HepG2 (cell line): ENCODE measurements around the gene ZNF331. TPM values are rescaled to one million over a fixed set of nuclear protein-coding genes. Genes with fewer than 3 reads are reported as not detected.
A peak's percentile ranks its signal among the peaks of the same experiment; 100 is the strongest.

ENCODE experiments used
- ATAC-seq: fragments of 200-7000 bp; cut with Tn5 transposase; 3 replicates; pipeline ENCODE4 v1.9.1; 2020; ENCODE audit warnings: mild to moderate bottlenecking, moderate library complexity
- BruUV-seq: library from RNA; stranded (reverse); fragments of 400-500 nt; replicated peaks from 2 replicates; lab custom pipeline; 2021; lab: Mats Ljungman, UMichigan
- CTCF ChIA-PET: fragments of 300-600 bp; formaldehyde crosslinking; extraction: SDS; loops from one replicate; lab custom pipeline; 2021; ENCODE audit warnings: low total read pairs, inconsistent platforms, low intra/inter-chr PET ratio; lab: Yijun Ruan, JAX
- POLR2A ChIA-PET: fragments of 350-600 bp; sonication (Branson Sonifier 250); formaldehyde crosslinking; loops from one replicate; lab custom pipeline; 2020; ENCODE audit warnings: antibody characterized with exemption, inconsistent platforms; lab: Yijun Ruan, JAX
- DNase-seq: peaks from one replicate; pipeline ENCODE4 v3.0.0-alpha.2; 2015; ENCODE audit warnings: low spot score
- FAIRE-seq: peaks from 3 replicates; lab custom pipeline; 2011; peaks lifted over from hg19 to GRCh38; lab: Jason Lieb, UNC
- H2AFZ ChIP-seq: one replicate; pipeline ENCODE4 v1.6.1; 2011; ENCODE audit warnings: low read length, inconsistent platforms
- H3K27ac ChIP-seq: fragments of 300-600 bp; 3 replicates; pipeline ENCODE4 v1.8.0; 2011; ENCODE audit warnings: mixed run types, mild to moderate bottlenecking, mixed read lengths, low read length, inconsistent platforms; ENCODE audit not compliant: insufficient read depth; ENCODE audit errors: extremely low read length
- H3K27me3 ChIP-seq, 2 experiments: fragments of 200-600 bp in 1 of 2; 2 replicates in 1 of 2; 3 replicates in 1 of 2; pipeline versions ENCODE4 v1.6.0 to v1.8.0; 2011; ENCODE audit warnings: low read length in 2 of 2, mild to moderate bottlenecking in 2 of 2, moderate library complexity in 2 of 2, inconsistent platforms in 1 of 2; ENCODE audit not compliant: insufficient read depth in 2 of 2, control insufficient read depth in 1 of 2
- H3K36me3 ChIP-seq, 2 experiments: fragments of 200-600 bp in 1 of 2; replicated peaks in 1 of 2; 2 replicates in 1 of 2; 3 replicates in 1 of 2; pipeline versions ENCODE4 v1.5.1 to v1.8.0; 2011; ENCODE audit warnings: low read length in 2 of 2, inconsistent platforms in 1 of 2; ENCODE audit not compliant: insufficient read depth in 2 of 2, control insufficient read depth in 1 of 2
- H3K4me1 ChIP-seq: 2 replicates; pipeline ENCODE4 v1.5.1; 2012; ENCODE audit warnings: low read length, inconsistent platforms; ENCODE audit not compliant: insufficient read depth
- H3K4me2 ChIP-seq: 2 replicates; pipeline ENCODE4 v1.6.0; 2011; ENCODE audit warnings: low read depth, low read length, inconsistent platforms
- H3K4me3 ChIP-seq, 3 experiments: fragments of 200-600 bp in 1 of 3; sonication (generic), shearing (Covaris generic) in 1 of 3; replicated peaks in 1 of 3; 2 replicates each; pipeline ENCODE4 v1.5.1; 2011 to 2016; ENCODE audit warnings: low read length in 3 of 3, inconsistent platforms in 2 of 3, low read depth in 2 of 3, mild to moderate bottlenecking in 2 of 3, control low read depth in 1 of 3, mixed read lengths in 1 of 3; ENCODE audit not compliant: insufficient read depth in 1 of 3
- H3K79me2 ChIP-seq: one replicate; pipeline ENCODE4 v1.6.1; 2011; ENCODE audit warnings: low read length, inconsistent platforms; ENCODE audit not compliant: insufficient read depth
- H3K9ac ChIP-seq: 2 replicates; pipeline ENCODE4 v1.6.0; 2011; ENCODE audit warnings: mild to moderate bottlenecking, low read depth, low read length, inconsistent platforms; ENCODE audit not compliant: insufficient read depth
- H3K9me3 ChIP-seq: 2 replicates; pipeline ENCODE4 v1.5.1; 2012; ENCODE audit warnings: mild to moderate bottlenecking, low read length
- H4K20me1 ChIP-seq: 2 replicates; pipeline ENCODE4 v1.6.0; 2011; ENCODE audit warnings: inconsistent platforms, mild to moderate bottlenecking, low read length, moderate library complexity; ENCODE audit not compliant: insufficient read depth
- FOXA3 ChIP-seq: IDR thresholded peaks from 2 replicates; pipeline ENCODE4 v1.6.1; 2016; ENCODE audit warnings: missing genetic modification reagents, missing compliant biosample characterization
- FOXC1 ChIP-seq: sonication (generic); formaldehyde crosslinking; IDR thresholded peaks from 2 replicates; pipeline ENCODE4 v1.8.0; 2022; ENCODE audit warnings: mild to moderate bottlenecking, missing genetic modification reagents, borderline replicate concordance
- IRF2 ChIP-seq: IDR thresholded peaks from 2 replicates; pipeline ENCODE4 v1.6.1; 2018; ENCODE audit warnings: missing genetic modification reagents, missing compliant biosample characterization
- IRX3 ChIP-seq: sonication (generic); formaldehyde crosslinking; IDR thresholded peaks from 2 replicates; pipeline ENCODE4 v1.8.1; 2023; ENCODE audit warnings: mild to moderate bottlenecking, low read depth, missing genetic modification reagents, borderline replicate concordance
- KLF13 ChIP-seq: sonication (generic); formaldehyde crosslinking; IDR thresholded peaks from 2 replicates; pipeline ENCODE4 v1.4.0; 2020; ENCODE audit warnings: mild to moderate bottlenecking, missing genetic modification reagents
- KMT2B ChIP-seq: IDR thresholded peaks from 2 replicates; pipeline ENCODE4 v1.6.1; 2016; ENCODE audit warnings: missing genetic modification reagents, missing compliant biosample characterization
- NR2C2 ChIP-seq: sonication (generic); formaldehyde crosslinking; IDR thresholded peaks from 2 replicates; pipeline ENCODE4 v1.4.0; 2020; ENCODE audit warnings: missing genetic modification reagents, mild to moderate bottlenecking, moderate library complexity, borderline replicate concordance
- U2AF1 ChIP-seq: fragments of 200-400 bp; formaldehyde crosslinking; optimal IDR thresholded peaks from 2 replicates; pipeline ENCODE3; 2017; ENCODE audit warnings: mild to moderate bottlenecking, low read depth, low read length
- ZNF274 ChIP-seq: sonication (generic); formaldehyde crosslinking; IDR thresholded peaks from 2 replicates; pipeline ENCODE4 v1.5.1; 2020; ENCODE audit warnings: mild to moderate bottlenecking, missing genetic modification reagents
- ZNF317 ChIP-seq: sonication (generic); formaldehyde crosslinking; IDR thresholded peaks from 2 replicates; pipeline ENCODE4 v1.5.0; 2020; ENCODE audit warnings: mild to moderate bottlenecking, missing genetic modification reagents
- ZNF713 ChIP-seq: sonication (generic); formaldehyde crosslinking; IDR thresholded peaks from 2 replicates; pipeline ENCODE4 v1.4.0; 2020; ENCODE audit warnings: mild to moderate bottlenecking, missing genetic modification reagents
- ZNF781 ChIP-seq: sonication (generic); formaldehyde crosslinking; IDR thresholded peaks from 2 replicates; pipeline ENCODE4 v1.5.1; 2020; ENCODE audit warnings: borderline replicate concordance, mild to moderate bottlenecking, missing genetic modification reagents; ENCODE audit errors: not compliant biosample characterization
- WGBS: methylation state at CpG from one replicate; pipeline ENCODE4 v1.1.6; 2017; ENCODE audit warnings: low lambda C conversion rate; 5-methylcytosine and 5-hydroxymethylcytosine counted together
- in situ Hi-C: cut with HindIII; loops from 2 replicates; pipeline ENCODE4 v1.10.0; 2017; ENCODE audit warnings: low pct_unique_long_range_greater_than_20kb; ENCODE audit not compliant: extremely low pct_ligation_motif_present
- intact Hi-C: fragments of 100-400 bp; cut with micrococcal nuclease; formaldehyde crosslinking; loops from one replicate; pipeline ENCODE4 v1.10.0; 2022; ENCODE audit not compliant: unreplicated experiment
- polyA plus RNA-seq, 8 experiments: library from polyadenylated mRNA; depleted of rRNA in 3 of 8; stranded (reverse) in 7 of 8; unstranded in 1 of 8; fragments of >200 nt; fragmentation: Illumina TruSeq in 4 of 8; extraction: Trizol in 4 of 8; gene quantifications; 2 replicates each; pipeline versions ENCODE4 v1.2.1 to v1.2.3, GENCODE V29; 2011 to 2016; ENCODE audit warnings: low read depth in 4 of 8, missing spikeins in 1 of 8, mixed read lengths in 1 of 8; ENCODE audit not compliant: insufficient read depth in 1 of 8
- total RNA-seq, 5 experiments: library from RNA; depleted of rRNA; stranded (reverse); fragments of >200 nt; fragmentation: Illumina TruSeq; extraction: Trizol; gene quantifications; 2 replicates each; pipeline ENCODE4 v1.2.3, GENCODE V29; 2016; ENCODE audit warnings: low read depth in 1 of 5
- TF ChIP-seq, protein P1 (sequence below): sonication (generic); formaldehyde crosslinking; IDR thresholded peaks from 2 replicates; pipeline ENCODE4 v1.8.0; 2023; ENCODE audit warnings: mild to moderate bottlenecking, missing genetic modification reagents
- TF ChIP-seq, protein P2 (sequence below): sonication (generic); formaldehyde crosslinking; IDR thresholded peaks from 2 replicates; pipeline ENCODE4 v1.5.0; 2020; ENCODE audit warnings: missing genetic modification reagents, mild to moderate bottlenecking, borderline replicate concordance
- TF ChIP-seq, protein P3 (sequence below): sonication (generic); formaldehyde crosslinking; IDR thresholded peaks from 2 replicates; pipeline ENCODE4 v1.8.1; 2023; ENCODE audit warnings: mild to moderate bottlenecking, inconsistent platforms, moderate library complexity, missing genetic modification reagents, borderline replicate concordance
- TF ChIP-seq, protein P4 (sequence below): sonication (generic); formaldehyde crosslinking; IDR thresholded peaks from 2 replicates; pipeline ENCODE4 v1.4.0; 2020; ENCODE audit warnings: missing genetic modification reagents; ENCODE audit errors: not compliant biosample characterization
- TF ChIP-seq, protein P5 (sequence below): sonication (generic); formaldehyde crosslinking; IDR thresholded peaks from 2 replicates; pipeline ENCODE4 v1.5.1; 2020; ENCODE audit warnings: mild to moderate bottlenecking, missing genetic modification reagents, borderline replicate concordance

The ZNF331 gene
- total and polyA plus RNA-seq, 2 of the 13 experiments (the other 11 are each of a cell fraction or from before 2014, with no cell fraction given), result 8.2 to 13.3 TPM

DNA sequence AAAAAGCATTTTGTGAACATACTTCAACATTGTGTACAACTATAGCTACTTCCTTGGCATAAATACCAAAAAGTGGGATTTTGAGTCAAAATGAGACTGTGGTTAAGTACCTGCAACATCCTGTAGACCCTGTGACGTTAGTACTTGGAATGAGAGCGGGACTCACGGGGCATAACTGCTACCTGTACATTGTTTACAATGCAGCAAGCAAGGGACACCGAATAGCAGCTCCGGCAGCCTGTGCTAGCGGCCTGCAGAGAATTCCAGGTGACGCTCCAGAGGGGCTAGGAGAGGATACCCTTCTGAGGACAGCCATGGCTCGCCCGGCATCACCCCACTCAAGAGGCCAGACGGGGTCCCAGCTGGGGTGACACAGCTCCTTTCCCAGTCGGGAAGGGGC, 824 bp upstream of the ZNF331 start (continued):
- no peak for TF ChIP-seq U2AF1
- TF ChIP-seq FOXA3, result 0 out of 2 replicates have a peak, but pooled peaks have one; percentile 11
- no peak for TF ChIP-seq NR2C2 (CRISPR knock-in tag)
- TF ChIP-seq, protein P1, sequence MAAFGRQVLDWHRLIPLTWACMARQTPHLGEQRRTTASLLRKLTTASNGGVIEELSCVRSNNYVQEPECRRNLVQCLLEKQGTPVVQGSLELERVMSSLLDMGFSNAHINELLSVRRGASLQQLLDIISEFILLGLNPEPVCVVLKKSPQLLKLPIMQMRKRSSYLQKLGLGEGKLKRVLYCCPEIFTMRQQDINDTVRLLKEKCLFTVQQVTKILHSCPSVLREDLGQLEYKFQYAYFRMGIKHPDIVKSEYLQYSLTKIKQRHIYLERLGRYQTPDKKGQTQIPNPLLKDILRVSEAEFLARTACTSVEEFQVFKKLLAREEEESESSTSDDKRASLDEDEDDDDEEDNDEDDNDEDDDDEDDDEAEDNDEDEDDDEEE (CRISPR knock-in tag), result no peak
- TF ChIP-seq, protein P2, sequence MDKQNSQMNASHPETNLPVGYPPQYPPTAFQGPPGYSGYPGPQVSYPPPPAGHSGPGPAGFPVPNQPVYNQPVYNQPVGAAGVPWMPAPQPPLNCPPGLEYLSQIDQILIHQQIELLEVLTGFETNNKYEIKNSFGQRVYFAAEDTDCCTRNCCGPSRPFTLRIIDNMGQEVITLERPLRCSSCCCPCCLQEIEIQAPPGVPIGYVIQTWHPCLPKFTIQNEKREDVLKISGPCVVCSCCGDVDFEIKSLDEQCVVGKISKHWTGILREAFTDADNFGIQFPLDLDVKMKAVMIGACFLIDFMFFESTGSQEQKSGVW (CRISPR knock-in tag), result no peak
- TF ChIP-seq ZNF317 (CRISPR knock-in tag), result no peak
- no peak for TF ChIP-seq ZNF713 (CRISPR knock-in tag)
- TF ChIP-seq IRF2 (CRISPR knock-in tag), result no peak
- no peak for TF ChIP-seq KMT2B (CRISPR knock-in tag)
- TF ChIP-seq ZNF781 (CRISPR knock-in tag), result no peak

DNA sequence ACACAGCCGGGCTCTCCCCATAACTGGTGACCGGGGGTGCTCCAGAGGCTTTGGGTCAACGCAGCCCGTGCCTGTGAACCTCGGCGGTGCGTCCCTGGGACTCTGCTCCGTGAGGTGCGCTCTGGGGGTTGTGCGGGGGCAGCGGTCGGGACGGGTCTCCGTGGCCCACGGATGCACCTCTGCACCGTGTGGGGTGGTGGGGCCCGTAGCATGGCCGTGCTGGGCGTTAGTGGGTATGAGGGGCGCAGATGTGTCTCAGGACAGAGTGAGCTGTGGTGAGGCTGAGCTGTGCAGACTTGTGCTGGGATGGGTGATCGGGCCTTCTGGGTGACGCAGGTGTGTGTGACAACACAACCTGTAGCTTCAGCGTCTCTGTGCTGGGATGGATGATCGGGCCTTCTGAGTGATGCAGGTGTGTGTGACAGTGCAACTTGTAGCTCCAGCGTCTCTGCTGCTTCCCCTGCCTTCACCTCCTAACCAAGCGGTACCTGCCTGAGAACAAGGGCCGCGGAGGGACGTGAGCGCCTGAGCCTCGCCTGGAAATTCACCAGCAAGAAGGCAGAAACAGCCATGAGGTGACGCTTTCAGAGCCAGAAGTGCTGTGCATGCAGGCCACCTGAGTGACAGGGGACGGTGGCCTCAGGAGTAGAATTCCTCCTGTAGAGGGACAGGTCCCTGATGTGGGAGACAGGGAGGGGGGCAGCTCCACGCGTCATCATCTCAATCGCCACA, 599 bp downstream of the ZNF331 start:
- Histone ChIP-seq H3K9ac (peak overlapping the region; percentile 73), H3K27ac (peak overlapping the region; percentile 89), H3K79me2 (peaks cover 17% of the 10 kb centered on the region), H3K4me2 (peak overlapping the region; percentile 69), H3K9me3 (no peaks in the 10 kb centered on the region), H4K20me1 (no peaks in the 10 kb centered on the region), H3K4me3 (peak overlapping the region; percentile 44 to 74 (median 62); a peak in 5 of 6 replicates), H3K36me3 (peaks cover 1 to 15% of the 10 kb centered on the region in 2 experiments; a peak in 3 of 5 replicates), H2AFZ (no peak overlapping the region), H3K27me3 (no peaks in the 10 kb centered on the region), H3K4me1 (peaks cover 68% of the 10 kb centered on the region)
- no peak for FAIRE-seq
- no peak for DNase-seq
- POLR2A ChIA-PET, result interaction anchor here (2.2 kb wide), 1 partner anchor 18 kb away, joined by 7 read pairs; no protein-coding TSS in a partner anchor
- ATAC-seq, result peak; percentile 8
- intact Hi-C loops (no loop called here), in situ Hi-C loops (no loop called here)
- CTCF ChIA-PET, result no interaction called here
- 79% methylated on average over 13 of the region's 36 CpGs for WGBS
- BruUV-seq, result no TSS peak
- TF ChIP-seq, protein P3, sequence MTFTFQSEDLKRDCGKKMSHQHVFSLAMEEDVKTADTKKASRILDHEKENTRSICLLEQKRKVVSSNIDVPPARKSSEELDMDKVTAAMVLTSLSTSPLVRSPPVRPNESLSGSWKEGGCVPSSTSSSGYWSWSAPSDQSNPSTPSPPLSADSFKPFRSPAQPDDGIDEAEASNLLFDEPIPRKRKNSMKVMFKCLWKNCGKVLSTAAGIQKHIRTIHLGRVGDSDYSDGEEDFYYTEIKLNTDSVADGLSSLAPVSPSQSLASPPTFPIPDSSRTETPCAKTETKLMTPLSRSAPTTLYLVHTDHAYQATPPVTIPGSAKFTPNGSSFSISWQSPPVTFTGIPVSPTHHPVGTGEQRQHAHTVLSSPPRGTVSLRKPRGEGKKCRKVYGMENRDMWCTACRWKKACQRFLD (CRISPR knock-in tag), result no peak
- TF ChIP-seq, protein P4, sequence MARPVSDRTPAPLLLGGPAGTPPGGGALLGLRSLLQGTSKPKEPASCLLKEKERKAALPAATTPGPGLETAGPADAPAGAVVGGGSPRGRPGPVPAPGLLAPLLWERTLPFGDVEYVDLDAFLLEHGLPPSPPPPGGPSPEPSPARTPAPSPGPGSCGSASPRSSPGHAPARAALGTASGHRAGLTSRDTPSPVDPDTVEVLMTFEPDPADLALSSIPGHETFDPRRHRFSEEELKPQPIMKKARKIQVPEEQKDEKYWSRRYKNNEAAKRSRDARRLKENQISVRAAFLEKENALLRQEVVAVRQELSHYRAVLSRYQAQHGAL (CRISPR knock-in tag), result no peak
- 0 out of 2 replicates have a peak, but pooled peaks have one; percentile 7 for TF ChIP-seq ZNF274 (CRISPR knock-in tag)
- TF ChIP-seq KLF13 (CRISPR knock-in tag), result no peak
- no peak for TF ChIP-seq FOXC1 (CRISPR knock-in tag)
- TF ChIP-seq, protein P5, sequence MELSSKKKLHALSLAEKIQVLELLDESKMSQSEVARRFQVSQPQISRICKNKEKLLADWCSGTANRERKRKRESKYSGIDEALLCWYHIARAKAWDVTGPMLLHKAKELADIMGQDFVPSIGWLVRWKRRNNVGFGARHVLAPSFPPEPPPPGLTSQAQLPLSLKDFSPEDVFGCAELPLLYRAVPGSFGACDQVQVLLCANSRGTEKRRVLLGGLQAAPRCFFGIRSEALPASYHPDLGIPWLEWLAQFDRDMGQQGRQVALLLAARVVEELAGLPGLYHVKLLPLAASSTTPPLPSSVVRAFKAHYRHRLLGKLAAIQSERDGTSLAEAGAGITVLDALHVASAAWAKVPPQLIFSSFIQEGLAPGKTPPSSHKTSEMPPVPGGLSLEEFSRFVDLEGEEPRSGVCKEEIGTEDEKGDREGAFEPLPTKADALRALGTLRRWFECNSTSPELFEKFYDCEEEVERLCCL (CRISPR knock-in tag), result no peak
- TF ChIP-seq IRX3 (CRISPR knock-in tag), result no peak
